ENCODE results near the gene PRRT1B. TPM values are rescaled to one million over a fixed set of nuclear protein-coding genes. Genes with fewer than 3 reads are reported as not detected.

PRRT1B gene
- total and polyA plus RNA-seq, 2 experiments from 2014 or later = 0.24 TPM; not detected in 1

DNA sequence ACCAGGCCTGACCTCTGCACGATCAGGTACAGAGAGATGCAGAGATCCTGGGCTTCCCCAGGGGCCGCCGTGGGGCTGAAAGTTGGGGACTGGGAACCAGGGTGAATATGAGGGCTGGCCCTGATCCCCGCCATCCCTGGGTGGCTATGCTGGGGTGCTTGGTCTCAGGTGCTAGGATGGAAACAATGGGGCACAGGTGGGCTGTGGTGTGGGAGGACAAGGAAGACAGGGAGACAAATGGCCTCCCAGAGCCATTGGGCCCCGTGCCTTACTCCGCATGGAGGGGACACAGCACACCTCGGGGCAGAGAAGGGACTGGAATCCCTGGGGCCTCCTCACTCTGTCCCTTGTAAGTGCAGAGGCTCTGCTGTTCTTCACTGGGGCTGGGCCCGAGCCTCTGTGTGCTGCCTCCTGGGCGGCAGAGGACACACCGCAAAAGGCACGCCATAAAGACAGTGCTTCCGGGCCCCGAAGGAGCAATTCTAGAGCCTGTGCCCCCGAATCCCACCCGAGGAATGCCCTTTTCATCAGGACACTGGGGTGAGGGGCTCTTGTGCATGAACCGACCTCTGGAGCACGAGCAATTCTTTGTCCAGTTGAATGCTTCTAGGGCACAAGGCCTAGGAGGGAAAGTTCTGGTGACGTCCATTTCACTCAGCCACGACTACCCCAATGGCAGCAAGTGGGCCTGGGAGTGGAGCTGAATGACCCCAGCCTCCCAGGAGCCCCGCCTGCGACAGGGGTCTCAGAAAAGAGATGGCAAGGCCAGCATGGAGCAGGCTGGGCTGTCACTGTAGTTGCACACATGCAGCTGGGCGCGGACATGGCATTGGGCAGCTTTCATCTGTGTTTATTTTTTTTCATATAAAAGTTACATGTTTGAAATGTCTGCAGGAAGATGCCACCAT lies 30.9 kb downstream of the PRRT1B start:
- H3K4me3 Mint-ChIP-seq = no peak overlapping the region
- Histone ChIP-seq H3K27ac (ENCODE audit: low read depth) (no peak overlapping the region), H3K79me2 (replicated peaks; ENCODE audit: insufficient read depth) (no peaks in the 10 kb centered on the region), H3K9me2 (ENCODE audit: insufficient read depth) (no peaks in the 10 kb centered on the region), H3K4me1 (ENCODE audit: insufficient read depth) (no peaks in the 10 kb centered on the region), H3K36me3 (ENCODE audit: insufficient read depth) (no peaks in the 10 kb centered on the region), H3K4me2 (no peak overlapping the region), H2AFZ (no peak overlapping the region), H3K4me3 (no peak overlapping the region), H3K27me3 (ENCODE audit: insufficient read depth) (no peaks in the 10 kb centered on the region), H4K20me1 (replicated peaks; ENCODE audit: insufficient read depth) (no peaks in the 10 kb centered on the region), H3F3A (replicated peaks; ENCODE audit: low read depth) (no peaks in the 10 kb centered on the region)
- peaks cover 14% of the 10 kb centered on the region for H3K36me3 Mint-ChIP-seq (ENCODE audit: low read depth)
- no peaks in the 10 kb centered on the region for H3K9me3 Mint-ChIP-seq
- no peak overlapping the region for H3K27ac Mint-ChIP-seq
- DNase-seq (ENCODE audit: low spot score) (no peak), ATAC-seq (no peak)
- TF ChIP-seq, protein P1, sequence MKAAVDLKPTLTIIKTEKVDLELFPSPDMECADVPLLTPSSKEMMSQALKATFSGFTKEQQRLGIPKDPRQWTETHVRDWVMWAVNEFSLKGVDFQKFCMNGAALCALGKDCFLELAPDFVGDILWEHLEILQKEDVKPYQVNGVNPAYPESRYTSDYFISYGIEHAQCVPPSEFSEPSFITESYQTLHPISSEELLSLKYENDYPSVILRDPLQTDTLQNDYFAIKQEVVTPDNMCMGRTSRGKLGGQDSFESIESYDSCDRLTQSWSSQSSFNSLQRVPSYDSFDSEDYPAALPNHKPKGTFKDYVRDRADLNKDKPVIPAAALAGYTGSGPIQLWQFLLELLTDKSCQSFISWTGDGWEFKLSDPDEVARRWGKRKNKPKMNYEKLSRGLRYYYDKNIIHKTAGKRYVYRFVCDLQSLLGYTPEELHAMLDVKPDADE (IDR thresholded peaks at IDR 0.05) = no peak
- no peak for TF ChIP-seq STAT1 (IDR thresholded peaks at IDR 0.05; ENCODE audit: unreplicated experiment)
- TF ChIP-seq, protein P2, sequence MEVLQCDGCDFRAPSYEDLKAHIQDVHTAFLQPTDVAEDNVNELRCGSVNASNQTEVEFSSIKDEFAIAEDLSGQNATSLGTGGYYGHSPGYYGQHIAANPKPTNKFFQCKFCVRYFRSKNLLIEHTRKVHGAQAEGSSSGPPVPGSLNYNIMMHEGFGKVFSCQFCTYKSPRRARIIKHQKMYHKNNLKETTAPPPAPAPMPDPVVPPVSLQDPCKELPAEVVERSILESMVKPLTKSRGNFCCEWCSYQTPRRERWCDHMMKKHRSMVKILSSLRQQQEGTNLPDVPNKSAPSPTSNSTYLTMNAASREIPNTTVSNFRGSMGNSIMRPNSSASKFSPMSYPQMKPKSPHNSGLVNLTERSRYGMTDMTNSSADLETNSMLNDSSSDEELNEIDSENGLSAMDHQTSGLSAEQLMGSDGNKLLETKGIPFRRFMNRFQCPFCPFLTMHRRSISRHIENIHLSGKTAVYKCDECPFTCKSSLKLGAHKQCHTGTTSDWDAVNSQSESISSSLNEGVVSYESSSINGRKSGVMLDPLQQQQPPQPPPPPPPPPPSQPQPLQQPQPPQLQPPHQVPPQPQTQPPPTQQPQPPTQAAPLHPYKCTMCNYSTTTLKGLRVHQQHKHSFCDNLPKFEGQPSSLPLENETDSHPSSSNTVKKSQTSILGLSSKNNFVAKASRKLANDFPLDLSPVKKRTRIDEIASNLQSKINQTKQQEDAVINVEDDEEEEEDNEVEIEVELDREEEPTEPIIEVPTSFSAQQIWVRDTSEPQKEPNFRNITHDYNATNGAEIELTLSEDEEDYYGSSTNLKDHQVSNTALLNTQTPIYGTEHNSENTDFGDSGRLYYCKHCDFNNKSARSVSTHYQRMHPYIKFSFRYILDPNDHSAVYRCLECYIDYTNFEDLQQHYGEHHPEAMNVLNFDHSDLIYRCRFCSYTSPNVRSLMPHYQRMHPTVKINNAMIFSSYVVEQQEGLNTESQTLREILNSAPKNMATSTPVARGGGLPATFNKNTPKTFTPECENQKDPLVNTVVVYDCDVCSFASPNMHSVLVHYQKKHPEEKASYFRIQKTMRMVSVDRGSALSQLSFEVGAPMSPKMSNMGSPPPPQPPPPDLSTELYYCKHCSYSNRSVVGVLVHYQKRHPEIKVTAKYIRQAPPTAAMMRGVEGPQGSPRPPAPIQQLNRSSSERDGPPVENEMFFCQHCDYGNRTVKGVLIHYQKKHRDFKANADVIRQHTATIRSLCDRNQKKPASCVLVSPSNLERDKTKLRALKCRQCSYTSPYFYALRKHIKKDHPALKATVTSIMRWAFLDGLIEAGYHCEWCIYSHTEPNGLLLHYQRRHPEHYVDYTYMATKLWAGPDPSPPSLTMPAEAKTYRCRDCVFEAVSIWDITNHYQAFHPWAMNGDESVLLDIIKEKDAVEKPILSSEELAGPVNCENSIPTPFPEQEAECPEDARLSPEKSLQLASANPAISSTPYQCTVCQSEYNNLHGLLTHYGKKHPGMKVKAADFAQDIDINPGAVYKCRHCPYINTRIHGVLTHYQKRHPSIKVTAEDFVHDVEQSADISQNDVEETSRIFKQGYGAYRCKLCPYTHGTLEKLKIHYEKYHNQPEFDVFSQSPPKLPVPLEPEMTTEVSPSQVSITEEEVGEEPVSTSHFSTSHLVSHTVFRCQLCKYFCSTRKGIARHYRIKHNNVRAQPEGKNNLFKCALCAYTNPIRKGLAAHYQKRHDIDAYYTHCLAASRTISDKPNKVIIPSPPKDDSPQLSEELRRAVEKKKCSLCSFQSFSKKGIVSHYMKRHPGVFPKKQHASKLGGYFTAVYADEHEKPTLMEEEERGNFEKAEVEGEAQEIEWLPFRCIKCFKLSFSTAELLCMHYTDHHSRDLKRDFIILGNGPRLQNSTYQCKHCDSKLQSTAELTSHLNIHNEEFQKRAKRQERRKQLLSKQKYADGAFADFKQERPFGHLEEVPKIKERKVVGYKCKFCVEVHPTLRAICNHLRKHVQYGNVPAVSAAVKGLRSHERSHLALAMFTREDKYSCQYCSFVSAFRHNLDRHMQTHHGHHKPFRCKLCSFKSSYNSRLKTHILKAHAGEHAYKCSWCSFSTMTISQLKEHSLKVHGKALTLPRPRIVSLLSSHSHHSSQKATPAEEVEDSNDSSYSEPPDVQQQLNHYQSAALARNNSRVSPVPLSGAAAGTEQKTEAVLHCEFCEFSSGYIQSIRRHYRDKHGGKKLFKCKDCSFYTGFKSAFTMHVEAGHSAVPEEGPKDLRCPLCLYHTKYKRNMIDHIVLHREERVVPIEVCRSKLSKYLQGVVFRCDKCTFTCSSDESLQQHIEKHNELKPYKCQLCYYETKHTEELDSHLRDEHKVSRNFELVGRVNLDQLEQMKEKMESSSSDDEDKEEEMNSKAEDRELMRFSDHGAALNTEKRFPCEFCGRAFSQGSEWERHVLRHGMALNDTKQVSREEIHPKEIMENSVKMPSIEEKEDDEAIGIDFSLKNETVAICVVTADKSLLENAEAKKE (CRISPR knock-in tag; IDR thresholded peaks at IDR 0.05) = no peak
- no peak for TF ChIP-seq ZNF331 (CRISPR knock-in tag; IDR thresholded peaks at IDR 0.05; ENCODE audit: low read depth)
- TF ChIP-seq POLR2AphosphoS5 (IDR thresholded peaks at IDR 0.05; ENCODE audit: low read depth) = no peak
- TF ChIP-seq JUNB (IDR thresholded peaks at IDR 0.05; ENCODE audit: unreplicated experiment) = no peak
- TF ChIP-seq, protein P3, sequence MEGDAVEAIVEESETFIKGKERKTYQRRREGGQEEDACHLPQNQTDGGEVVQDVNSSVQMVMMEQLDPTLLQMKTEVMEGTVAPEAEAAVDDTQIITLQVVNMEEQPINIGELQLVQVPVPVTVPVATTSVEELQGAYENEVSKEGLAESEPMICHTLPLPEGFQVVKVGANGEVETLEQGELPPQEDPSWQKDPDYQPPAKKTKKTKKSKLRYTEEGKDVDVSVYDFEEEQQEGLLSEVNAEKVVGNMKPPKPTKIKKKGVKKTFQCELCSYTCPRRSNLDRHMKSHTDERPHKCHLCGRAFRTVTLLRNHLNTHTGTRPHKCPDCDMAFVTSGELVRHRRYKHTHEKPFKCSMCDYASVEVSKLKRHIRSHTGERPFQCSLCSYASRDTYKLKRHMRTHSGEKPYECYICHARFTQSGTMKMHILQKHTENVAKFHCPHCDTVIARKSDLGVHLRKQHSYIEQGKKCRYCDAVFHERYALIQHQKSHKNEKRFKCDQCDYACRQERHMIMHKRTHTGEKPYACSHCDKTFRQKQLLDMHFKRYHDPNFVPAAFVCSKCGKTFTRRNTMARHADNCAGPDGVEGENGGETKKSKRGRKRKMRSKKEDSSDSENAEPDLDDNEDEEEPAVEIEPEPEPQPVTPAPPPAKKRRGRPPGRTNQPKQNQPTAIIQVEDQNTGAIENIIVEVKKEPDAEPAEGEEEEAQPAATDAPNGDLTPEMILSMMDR (conservative IDR thresholded peaks at IDR 0.05; ENCODE audit: low read depth in 2 of 2) = no peak
- no peak for TF ChIP-seq EZH2phosphoT487 (IDR thresholded peaks at IDR 0.05; ENCODE audit: unreplicated experiment)
- TF ChIP-seq EZH2 (IDR thresholded peaks at IDR 0.05; ENCODE audit: low read depth, unreplicated experiment) = no peak
- no peak for TF ChIP-seq CREB1 (CRISPR knock-in tag; IDR thresholded peaks at IDR 0.05; ENCODE audit: low read depth)
- no peak for TF ChIP-seq NANOG (IDR thresholded peaks at IDR 0.05; ENCODE audit: borderline replicate concordance)
- TF ChIP-seq ZNF114 (CRISPR knock-in tag; IDR thresholded peaks at IDR 0.05) = no peak
- TF ChIP-seq, protein P4, sequence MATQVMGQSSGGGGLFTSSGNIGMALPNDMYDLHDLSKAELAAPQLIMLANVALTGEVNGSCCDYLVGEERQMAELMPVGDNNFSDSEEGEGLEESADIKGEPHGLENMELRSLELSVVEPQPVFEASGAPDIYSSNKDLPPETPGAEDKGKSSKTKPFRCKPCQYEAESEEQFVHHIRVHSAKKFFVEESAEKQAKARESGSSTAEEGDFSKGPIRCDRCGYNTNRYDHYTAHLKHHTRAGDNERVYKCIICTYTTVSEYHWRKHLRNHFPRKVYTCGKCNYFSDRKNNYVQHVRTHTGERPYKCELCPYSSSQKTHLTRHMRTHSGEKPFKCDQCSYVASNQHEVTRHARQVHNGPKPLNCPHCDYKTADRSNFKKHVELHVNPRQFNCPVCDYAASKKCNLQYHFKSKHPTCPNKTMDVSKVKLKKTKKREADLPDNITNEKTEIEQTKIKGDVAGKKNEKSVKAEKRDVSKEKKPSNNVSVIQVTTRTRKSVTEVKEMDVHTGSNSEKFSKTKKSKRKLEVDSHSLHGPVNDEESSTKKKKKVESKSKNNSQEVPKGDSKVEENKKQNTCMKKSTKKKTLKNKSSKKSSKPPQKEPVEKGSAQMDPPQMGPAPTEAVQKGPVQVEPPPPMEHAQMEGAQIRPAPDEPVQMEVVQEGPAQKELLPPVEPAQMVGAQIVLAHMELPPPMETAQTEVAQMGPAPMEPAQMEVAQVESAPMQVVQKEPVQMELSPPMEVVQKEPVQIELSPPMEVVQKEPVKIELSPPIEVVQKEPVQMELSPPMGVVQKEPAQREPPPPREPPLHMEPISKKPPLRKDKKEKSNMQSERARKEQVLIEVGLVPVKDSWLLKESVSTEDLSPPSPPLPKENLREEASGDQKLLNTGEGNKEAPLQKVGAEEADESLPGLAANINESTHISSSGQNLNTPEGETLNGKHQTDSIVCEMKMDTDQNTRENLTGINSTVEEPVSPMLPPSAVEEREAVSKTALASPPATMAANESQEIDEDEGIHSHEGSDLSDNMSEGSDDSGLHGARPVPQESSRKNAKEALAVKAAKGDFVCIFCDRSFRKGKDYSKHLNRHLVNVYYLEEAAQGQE (IDR thresholded peaks at IDR 0.05; ENCODE audit: unreplicated experiment) = no peak
- peaks cover 2% of the 10 kb centered on the region; the same call in 1 of the 3 replicates for H3K4me1 Mint-ChIP-seq
- H3K27me3 Mint-ChIP-seq (ENCODE audit: insufficient read depth, low read depth, poor library complexity) = peaks cover 13% of the 10 kb centered on the region

All from GM23338 (cell line).